ENCODE data around the gene RPP25. TPM values are rescaled to one million over a fixed set of nuclear protein-coding genes. Genes with fewer than 3 reads are reported as not detected.

RPP25 gene
- total and polyA plus RNA-seq, 10 of the 15 experiments (the other 5 are each of a cell fraction or from before 2014, with no cell fraction given): 0.41 to 10.8 (median 4.7) TPM

GRCh38 chr15:74994685-74995084, 38.1 kb upstream of the RPP25 start (continued):
- no peak for TF ChIP-seq TCF3 (IDR thresholded peaks at IDR 0.05; ENCODE audit: borderline replicate concordance, insufficient read depth, low read depth, low read length)
- TF ChIP-seq PAX5 (IDR thresholded peaks at IDR 0.05; ENCODE audit: borderline replicate concordance, low read depth, low read length): no peak
- no peak for TF ChIP-seq NFIC (IDR thresholded peaks at IDR 0.05; ENCODE audit: low read depth, low read length)
- TF ChIP-seq NR2F1 (conservative IDR thresholded peaks at IDR 0.05): no peak
- no peak for TF ChIP-seq YBX1 (IDR thresholded peaks at IDR 0.05)

- H4K20me1 ChIP-seq (ENCODE audit: control insufficient read depth, insufficient read depth): no peaks in the 10 kb centered on the region
- H3K9ac ChIP-seq (ENCODE audit: control insufficient read depth, insufficient read depth, low read length): no peak overlapping the region
- no TSS peak for BruUV-seq (replicated peaks)
- no peaks in the 10 kb centered on the region for H3K9me3 ChIP-seq (replicated peaks; ENCODE audit: control insufficient read depth, insufficient read depth, low read length)
- no peaks in the 10 kb centered on the region for H3K36me3 ChIP-seq (ENCODE audit: control insufficient read depth in 2 of 2, insufficient read depth in 2 of 2, low read length in 1 of 2)
- RAD21 ChIA-PET (ENCODE audit: unreplicated experiment): no interaction called here
- CTCF ChIA-PET: interaction anchor here (1.1 kb wide), 1 partner anchor 92 kb away, joined by 4 read pairs; no protein-coding TSS in a partner anchor
- in situ Hi-C loops (cut with MboI) (no loop called here), intact Hi-C loops (cut with micrococcal nuclease; ENCODE audit: unreplicated experiment) (no loop called here)
- TF ChIP-seq RELB (IDR thresholded peaks at IDR 0.05; ENCODE audit: low read depth) (no peak), E2F4 (IDR thresholded peaks at IDR 0.05; ENCODE audit: low read depth, low read length) (no peak), CBFB (IDR thresholded peaks at IDR 0.05; ENCODE audit: low read depth) (no peak), POLR2AphosphoS2 (IDR thresholded peaks at IDR 0.05; ENCODE audit: low read depth, low read length) (no peak), ZNF217 (IDR thresholded peaks at IDR 0.05) (no peak)
- no peaks in the 10 kb centered on the region for H3K79me2 ChIP-seq (ENCODE audit: control insufficient read depth, insufficient read depth, low read length)
- H3K4me2 ChIP-seq (ENCODE audit: control insufficient read depth, insufficient read depth): no peak overlapping the region
- no peak for FAIRE-seq
- no peaks in the 10 kb centered on the region; a peak in 1 of 4 replicates for H3K27me3 ChIP-seq (replicated peaks in 1 of 2; ENCODE audit: control insufficient read depth in 2 of 2, insufficient read depth in 2 of 2, low read length in 1 of 2)
- 31% methylated on average over 2 of the region's 2 CpGs for WGBS (ENCODE audit: insufficient coverage, insufficient replicate concordance, low lambda C conversion rate, missing lambda C conversion rate)
- DNase-seq (ENCODE audit: low read depth, low spot score): no peak
- POLR2A ChIA-PET: no interaction called here
- H2AFZ ChIP-seq (ENCODE audit: control insufficient read depth, low read depth, low read length): no peak overlapping the region
- ATAC-seq: no peak
- no peak overlapping the region for H3K4me3 ChIP-seq
- no peak overlapping the region for H3K27ac ChIP-seq (ENCODE audit: control insufficient read depth, insufficient read depth)
- SMC1A ChIA-PET (ENCODE audit: uncharacterized antibody, unreplicated experiment): interaction anchor here (1.4 kb wide), 1 partner anchor 32 kb away, joined by 3 read pairs; no protein-coding TSS in a partner anchor
- peaks cover 3% of the 10 kb centered on the region; the same call in 1 of the 2 replicates for H3K4me1 ChIP-seq (ENCODE audit: control insufficient read depth, insufficient read depth, low read length)
Measured at GRCh38 chr15:74994236-74994635, 37.7 kb upstream of the RPP25 start.

Measured in GM12878 (cell line).